DOHH2 (cell line): ENCODE measurements around the gene ITPK1.

Experiments used
- H3F3A ChIP-seq: fragments of 200-600 bp; sonication (generic), shearing (Covaris generic); 2 replicates; pipeline ENCODE4 v1.6.0; 2016; ENCODE audit warnings: antibody characterized with exemption, mild to moderate bottlenecking; ENCODE audit not compliant: control insufficient read depth, insufficient read depth
- H3K27ac ChIP-seq: fragments of 200-600 bp; sonication (generic); 2 replicates; pipeline ENCODE4 v1.5.1; 2014; ENCODE audit warnings: low read depth, mild to moderate bottlenecking, low read length, moderate library complexity
- H3K27me3 ChIP-seq: fragments of 200-600 bp; sonication (generic); 2 replicates; pipeline ENCODE4 v1.6.1; 2014; ENCODE audit warnings: mild to moderate bottlenecking, low read length, mixed read lengths; ENCODE audit not compliant: control insufficient read depth
- H3K36me3 ChIP-seq: fragments of 200-600 bp; sonication (generic); 2 replicates; pipeline ENCODE4 v1.6.1; 2014; ENCODE audit warnings: mild to moderate bottlenecking, low read length, moderate library complexity, mixed read lengths; ENCODE audit not compliant: control insufficient read depth
- H3K4me1 ChIP-seq: fragments of 200-600 bp; sonication (generic); 2 replicates; pipeline ENCODE4 v1.6.1; 2014; ENCODE audit warnings: mild to moderate bottlenecking, low read length, mixed read lengths; ENCODE audit not compliant: control insufficient read depth
- H3K4me2 ChIP-seq: fragments of 200-600 bp; sonication (generic); 2 replicates; pipeline ENCODE4 v1.6.0; 2014; ENCODE audit warnings: mild to moderate bottlenecking, low read length, moderate library complexity
- H3K4me3 ChIP-seq: fragments of 200-600 bp; sonication (generic); 2 replicates; pipeline ENCODE4 v1.5.1; 2014; ENCODE audit warnings: mild to moderate bottlenecking, low read length, mixed read lengths
- H3K79me2 ChIP-seq: fragments of 200-600 bp; sonication (generic); 2 replicates; pipeline ENCODE4 v1.6.1; 2014; ENCODE audit warnings: mild to moderate bottlenecking, low read length, mixed read lengths; ENCODE audit not compliant: control insufficient read depth
- H3K9me2 ChIP-seq: fragments of 200-600 bp; sonication (generic); replicated peaks from 2 replicates; pipeline ENCODE4 v1.6.1; 2014; ENCODE audit warnings: mild to moderate bottlenecking, low read length, mixed read lengths; ENCODE audit not compliant: control insufficient read depth
- H3K9me3 ChIP-seq: fragments of 200-600 bp; sonication (generic); 2 replicates; pipeline ENCODE4 v1.6.1; 2014; ENCODE audit warnings: antibody characterized with exemption, low read length, mixed read lengths; ENCODE audit not compliant: control insufficient read depth, insufficient read depth
- H4K20me1 ChIP-seq: fragments of 200-600 bp; sonication (generic); 2 replicates; pipeline ENCODE4 v1.6.0; 2014; ENCODE audit warnings: low read depth, mild to moderate bottlenecking, antibody characterized with exemption, low read length, moderate library complexity; ENCODE audit not compliant: control insufficient read depth, insufficient read depth
- EZH2phosphoT487 ChIP-seq: fragments of 200-600 bp; sonication (generic); IDR thresholded peaks from 2 replicates; pipeline ENCODE4 v1.6.1; 2017; ENCODE audit warnings: borderline replicate concordance, mild to moderate bottlenecking, antibody characterized with exemption, low read length, moderate library complexity, mixed read lengths
- TF ChIP-seq, protein P1 (sequence below): fragments of 200-600 bp; sonication (generic); IDR thresholded peaks from one replicate; pipeline ENCODE4 v1.5.1; 2014; ENCODE audit warnings: antibody characterized with exemption, mild to moderate bottlenecking, low read depth, low read length; ENCODE audit not compliant: poor library complexity, severe bottlenecking

Gene ITPK1

DNA sequence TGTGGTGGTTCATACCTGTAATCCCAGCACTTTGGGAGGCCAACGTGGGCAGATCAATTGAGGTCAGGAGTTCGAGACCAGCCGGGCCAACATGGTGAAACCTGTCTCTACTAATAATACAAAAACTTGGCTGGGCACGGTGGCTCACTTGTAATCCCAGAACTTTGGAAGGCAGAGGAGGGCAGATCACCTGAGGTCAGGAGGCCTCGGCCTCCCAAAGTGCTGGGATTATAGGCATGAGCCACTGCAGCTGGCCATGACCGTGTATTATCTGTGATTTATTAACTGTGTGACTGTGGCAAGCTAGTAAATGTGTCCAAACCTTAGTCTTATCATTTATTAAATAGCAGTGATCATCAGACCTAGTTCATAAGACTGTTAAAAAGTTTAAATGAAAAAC is 7.1 kb upstream of the ITPK1 start:
- Histone ChIP-seq H3K4me3 (no peak overlapping the region), H3K4me1 (no peaks in the 10 kb centered on the region), H4K20me1 (no peaks in the 10 kb centered on the region), H3K27me3 (no peaks in the 10 kb centered on the region), H3K79me2 (no peaks in the 10 kb centered on the region), H3F3A (no peaks in the 10 kb centered on the region), H3K9me3 (no peaks in the 10 kb centered on the region), H3K36me3 (no peaks in the 10 kb centered on the region), H3K9me2 (no peaks in the 10 kb centered on the region), H3K27ac (no peak overlapping the region), H3K4me2 (no peak overlapping the region)
- TF ChIP-seq, protein P1, sequence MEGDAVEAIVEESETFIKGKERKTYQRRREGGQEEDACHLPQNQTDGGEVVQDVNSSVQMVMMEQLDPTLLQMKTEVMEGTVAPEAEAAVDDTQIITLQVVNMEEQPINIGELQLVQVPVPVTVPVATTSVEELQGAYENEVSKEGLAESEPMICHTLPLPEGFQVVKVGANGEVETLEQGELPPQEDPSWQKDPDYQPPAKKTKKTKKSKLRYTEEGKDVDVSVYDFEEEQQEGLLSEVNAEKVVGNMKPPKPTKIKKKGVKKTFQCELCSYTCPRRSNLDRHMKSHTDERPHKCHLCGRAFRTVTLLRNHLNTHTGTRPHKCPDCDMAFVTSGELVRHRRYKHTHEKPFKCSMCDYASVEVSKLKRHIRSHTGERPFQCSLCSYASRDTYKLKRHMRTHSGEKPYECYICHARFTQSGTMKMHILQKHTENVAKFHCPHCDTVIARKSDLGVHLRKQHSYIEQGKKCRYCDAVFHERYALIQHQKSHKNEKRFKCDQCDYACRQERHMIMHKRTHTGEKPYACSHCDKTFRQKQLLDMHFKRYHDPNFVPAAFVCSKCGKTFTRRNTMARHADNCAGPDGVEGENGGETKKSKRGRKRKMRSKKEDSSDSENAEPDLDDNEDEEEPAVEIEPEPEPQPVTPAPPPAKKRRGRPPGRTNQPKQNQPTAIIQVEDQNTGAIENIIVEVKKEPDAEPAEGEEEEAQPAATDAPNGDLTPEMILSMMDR = no peak
- no peak for TF ChIP-seq EZH2phosphoT487

DNA sequence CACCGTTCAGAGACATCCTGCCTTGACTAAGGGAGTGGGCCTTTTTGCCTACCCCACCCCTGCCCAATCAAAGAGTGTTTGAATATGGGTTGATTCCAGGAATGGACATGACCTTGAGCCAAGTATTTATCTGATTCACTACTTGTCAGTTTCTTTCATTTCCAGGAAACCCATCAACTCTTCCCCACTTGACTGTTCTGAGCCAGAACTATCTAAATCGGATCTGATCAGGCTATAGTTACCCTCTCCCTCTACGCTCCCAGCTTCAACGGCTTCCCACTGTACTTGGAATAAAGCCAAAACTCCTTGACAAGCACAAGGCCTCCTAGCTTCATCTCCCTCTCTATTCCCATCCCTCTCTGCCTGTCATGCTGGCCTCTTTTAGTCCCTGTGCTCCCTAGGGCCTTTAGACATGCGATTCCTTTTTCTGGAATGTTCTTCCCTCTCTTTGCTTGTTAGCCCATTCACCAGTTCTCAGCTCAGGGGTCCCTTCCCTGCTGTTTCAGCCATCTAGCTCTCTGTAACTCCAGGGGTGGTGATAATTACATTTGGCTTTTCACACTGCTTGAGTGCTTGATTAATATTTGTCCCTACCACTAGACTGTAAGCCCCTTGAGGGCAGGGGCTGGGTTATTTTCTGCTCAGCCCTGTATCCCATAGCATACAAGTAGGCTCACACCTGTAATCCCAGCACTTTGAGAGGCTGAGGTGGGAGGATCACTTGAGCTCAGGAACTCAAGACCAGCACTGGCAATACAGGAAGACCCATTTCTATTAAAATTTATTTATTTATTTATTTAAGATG is 5.5 kb upstream of the ITPK1 start:
- no peak overlapping the region for H3K4me2 ChIP-seq
- H3K27ac ChIP-seq = no peak overlapping the region
- TF ChIP-seq, protein P1 = no peak
- no peak for TF ChIP-seq EZH2phosphoT487
- no peaks in the 10 kb centered on the region for H3K27me3 ChIP-seq
- no peaks in the 10 kb centered on the region for H3K36me3 ChIP-seq
- no peaks in the 10 kb centered on the region for H3K9me2 ChIP-seq
- H3K4me3 ChIP-seq = no peak overlapping the region
- H4K20me1 ChIP-seq = no peaks in the 10 kb centered on the region
- no peaks in the 10 kb centered on the region for H3F3A ChIP-seq
- no peaks in the 10 kb centered on the region for H3K79me2 ChIP-seq
- no peaks in the 10 kb centered on the region for H3K9me3 ChIP-seq
- peaks cover 5% of the 10 kb centered on the region for H3K4me1 ChIP-seq

DNA sequence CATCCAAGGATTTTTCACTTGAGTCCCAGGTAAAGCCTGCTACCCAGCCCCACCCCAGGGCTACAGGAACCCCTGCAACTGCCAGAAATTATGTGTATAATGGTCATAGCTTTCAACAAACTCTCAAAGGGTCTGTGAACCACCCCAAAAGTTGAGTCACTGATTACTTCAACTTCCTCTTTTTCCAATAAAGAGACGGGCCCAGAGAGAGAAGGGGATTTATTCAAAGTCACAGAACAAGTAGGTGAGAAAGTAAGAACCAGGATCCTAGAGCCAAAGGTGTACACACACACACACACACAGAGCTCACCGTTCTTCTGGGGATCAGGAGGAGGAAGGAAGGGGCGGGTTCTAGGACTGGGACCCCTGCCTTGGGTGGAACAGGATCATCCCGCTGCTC is 4.8 kb upstream of the ITPK1 start:
- Histone ChIP-seq H3K9me3 (no peaks in the 10 kb centered on the region), H3K79me2 (no peaks in the 10 kb centered on the region), H3K27me3 (no peaks in the 10 kb centered on the region), H3F3A (no peaks in the 10 kb centered on the region), H3K4me3 (no peak overlapping the region), H3K36me3 (no peaks in the 10 kb centered on the region), H3K4me1 (peaks cover 8% of the 10 kb centered on the region), H3K27ac (no peak overlapping the region), H4K20me1 (no peaks in the 10 kb centered on the region), H3K4me2 (no peak overlapping the region), H3K9me2 (no peaks in the 10 kb centered on the region)
- TF ChIP-seq, protein P1 = no peak
- no peak for TF ChIP-seq EZH2phosphoT487
